ENCODE measurements around the gene P2RX5.

Gene P2RX5

DNA sequence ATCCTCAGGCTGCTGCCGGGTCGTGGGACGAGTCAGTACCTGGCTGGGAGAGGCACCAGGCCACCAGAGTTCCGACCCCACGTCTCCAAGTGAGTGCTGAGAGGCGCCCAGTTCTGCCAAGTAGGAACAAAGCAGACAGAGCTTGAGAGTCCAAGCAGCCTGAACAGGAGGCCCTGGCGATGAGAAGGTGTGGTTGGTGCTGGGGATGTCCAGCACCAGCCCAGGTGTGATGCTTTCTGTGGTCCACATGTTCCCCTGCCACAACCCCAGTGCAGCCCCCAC, 38.4 kb downstream of the P2RX5 start:
- DNase-seq (ENCODE audit: low spot score) = no peak

DNA sequence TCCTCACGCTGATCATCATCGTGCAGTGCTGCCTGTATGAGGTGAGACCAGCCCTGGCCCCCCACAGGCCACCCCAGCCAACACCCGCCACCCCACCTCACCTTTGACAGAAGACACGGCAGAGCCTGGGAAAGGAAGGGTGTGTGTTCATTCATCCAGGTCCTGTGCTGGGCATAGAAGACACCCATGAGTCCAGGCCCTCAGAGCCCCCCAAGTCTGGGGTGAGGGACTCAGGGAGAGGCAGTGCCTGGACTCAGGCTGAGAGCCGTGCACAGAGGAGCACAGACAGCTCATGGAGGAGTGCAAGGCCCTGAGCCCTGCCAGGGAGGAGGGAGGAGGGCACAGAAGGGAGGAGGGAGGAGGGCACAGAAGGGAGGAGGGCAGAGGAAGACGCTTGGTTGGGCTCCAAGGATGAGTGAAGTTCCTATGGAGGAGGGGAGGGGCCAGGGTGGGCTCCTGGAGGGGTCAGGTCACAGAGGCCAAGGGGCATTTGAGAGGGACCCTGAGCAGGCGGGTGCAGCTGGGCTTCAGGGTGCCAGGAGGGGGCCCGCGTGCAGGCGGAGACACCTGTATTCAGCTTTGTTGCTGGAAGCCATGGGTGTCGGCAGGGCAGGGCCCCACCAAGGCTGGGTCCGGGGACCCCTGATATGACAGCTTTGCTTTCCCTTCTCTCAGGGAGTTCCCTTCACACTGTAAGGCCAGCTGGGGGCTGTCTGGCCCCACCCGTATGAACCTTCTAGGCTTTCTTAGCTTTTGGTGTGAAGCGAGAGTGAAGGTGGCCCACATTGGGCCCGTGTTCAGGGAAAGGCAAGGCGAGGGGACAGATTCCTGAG, 39.0 kb downstream of the P2RX5 start:
- no peak for DNase-seq (ENCODE audit: low spot score)

DNA sequence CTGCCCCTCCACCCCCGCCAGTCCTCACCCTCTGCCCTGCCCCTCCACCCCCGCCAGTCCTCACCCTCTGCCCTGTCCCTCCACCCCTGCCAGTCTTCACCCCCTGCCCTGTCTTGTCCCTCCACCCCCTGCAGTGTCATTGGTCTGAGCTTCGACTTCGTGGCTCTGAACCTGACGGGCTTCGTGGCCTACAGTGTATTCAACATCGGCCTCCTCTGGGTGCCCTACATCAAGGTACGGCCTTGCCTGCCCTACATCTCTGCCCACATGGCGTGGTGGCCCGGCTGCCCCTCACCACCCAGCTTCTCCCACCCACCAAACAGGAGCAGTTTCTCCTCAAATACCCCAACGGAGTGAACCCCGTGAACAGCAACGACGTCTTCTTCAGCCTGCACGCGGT, 39.6 kb downstream of the P2RX5 start:
- no peak for DNase-seq (ENCODE audit: low spot score)

DNA sequence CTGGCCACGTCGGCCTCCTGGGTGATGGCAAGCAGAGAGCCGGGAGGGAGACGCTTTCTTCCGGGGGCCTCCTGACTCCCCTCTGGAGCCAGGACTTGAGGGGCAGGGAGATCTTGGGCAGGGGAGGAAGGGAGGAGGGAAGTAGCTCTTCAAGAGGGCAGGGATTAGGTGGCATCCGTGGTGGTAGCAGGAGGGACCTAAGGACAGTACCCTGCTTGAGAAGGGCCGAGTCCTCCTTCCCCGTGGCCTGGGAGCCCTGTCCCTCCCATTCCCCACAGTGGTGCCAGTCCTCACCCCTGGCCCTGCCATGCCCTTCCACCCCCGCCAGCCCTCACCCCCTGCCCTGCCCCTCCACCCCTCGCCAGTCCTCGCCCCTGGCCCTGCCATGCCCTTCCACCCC, 40.2 kb downstream of the P2RX5 start:
- DNase-seq (ENCODE audit: low spot score) = no peak

DNA sequence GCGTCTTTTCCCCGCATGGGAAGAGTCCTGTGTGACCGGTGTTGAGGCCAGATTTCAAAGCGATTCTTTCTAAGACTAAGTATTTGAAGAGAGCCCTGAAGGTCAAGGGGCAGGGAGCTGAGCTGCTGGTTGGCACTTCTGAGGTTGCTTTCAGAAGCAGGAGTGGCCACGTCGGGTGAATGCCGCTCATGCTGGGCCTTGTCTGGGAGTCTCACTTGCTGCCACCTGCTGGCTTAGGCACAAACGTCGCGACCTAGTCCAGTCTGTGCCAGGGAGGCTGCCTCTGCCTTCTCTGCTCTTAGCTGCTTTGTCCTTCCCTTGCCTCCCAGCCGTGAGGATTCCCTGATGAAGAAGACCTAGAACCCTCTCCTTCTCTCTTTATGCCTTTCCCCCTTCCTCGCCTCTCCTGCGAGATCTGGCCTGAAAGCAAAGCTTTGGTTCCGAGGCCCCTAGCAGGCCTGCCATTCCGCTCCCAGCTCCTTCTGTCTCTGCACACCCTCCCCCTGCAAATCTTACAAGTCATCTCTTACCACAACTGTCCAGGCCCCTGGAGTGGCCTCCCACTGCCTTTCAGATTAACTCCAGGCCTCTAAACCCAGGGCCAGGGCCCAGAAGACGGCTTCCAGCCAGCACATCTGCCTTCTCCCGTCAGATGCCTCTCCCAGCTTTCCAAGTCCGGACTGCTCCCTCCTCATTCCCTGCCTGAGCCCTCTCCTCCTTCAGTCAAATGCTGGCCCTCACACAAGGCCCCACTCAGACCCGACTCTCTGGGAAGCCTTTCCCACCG, 48.0 kb downstream of the P2RX5 start:
- DNase-seq (ENCODE audit: low spot score) = no peak

DNA sequence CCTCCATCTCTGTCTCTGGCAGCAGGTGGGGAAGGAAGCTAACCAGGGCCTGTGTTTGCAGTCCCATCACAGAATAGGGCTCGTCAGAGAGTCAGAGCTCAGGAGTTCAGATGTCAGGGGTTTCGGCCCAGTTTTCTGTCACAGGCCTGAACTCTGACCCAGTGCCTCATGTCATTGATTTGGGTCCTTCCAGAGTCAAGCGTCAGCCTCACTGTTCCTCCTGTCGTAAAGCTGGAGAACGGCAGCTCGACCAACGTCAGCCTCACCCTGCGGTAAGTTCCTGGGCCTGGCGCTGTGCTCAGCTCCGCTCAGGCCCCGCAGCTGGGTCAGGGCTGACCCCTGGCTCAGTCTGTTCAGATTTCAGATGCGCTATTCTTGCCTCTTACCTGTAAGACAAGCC, 48.7 kb downstream of the P2RX5 start:
- no peak for DNase-seq (ENCODE audit: low spot score)

DNA sequence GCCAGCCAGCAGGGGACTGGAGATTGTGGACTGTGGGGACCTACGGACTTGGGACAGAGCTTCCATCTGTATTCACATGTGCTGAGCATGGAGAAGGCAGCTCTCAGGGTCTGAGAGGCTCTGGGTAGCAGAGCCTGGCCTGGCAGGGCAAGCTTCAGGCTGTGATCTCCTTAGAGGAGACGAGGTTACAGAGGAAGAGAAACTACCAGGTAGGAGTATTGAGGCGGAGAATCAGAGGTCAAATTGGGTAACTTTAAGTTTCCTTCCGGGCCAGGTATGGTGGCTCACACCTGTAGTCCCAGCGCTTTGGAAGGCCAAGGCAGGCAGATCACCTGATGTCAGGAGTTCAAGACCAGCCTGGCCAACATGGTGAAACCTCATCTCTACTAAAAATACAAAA, 50.6 kb downstream of the P2RX5 start:
- no peak for DNase-seq (ENCODE audit: low spot score)

DNA sequence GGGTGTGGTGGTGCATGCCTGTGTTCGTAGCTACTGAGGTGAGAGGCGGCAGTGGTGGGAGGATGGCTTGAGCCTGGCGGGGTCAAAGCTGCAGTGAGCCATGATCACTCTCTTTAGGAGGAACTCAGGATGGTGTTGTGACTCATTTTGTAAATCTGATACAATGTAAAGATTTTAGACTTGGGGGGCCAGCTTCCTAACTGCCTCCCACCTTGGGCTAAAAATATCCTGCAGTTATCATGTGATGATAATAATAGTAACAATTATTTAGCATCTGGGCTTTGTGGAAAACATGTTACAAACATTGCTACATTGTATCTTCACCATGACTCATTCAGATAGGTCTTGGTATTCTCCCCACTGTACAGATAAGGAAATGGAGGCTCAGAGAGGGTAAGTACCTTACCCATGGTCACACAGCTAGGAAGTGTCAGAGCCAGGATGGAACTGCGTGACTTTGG, 52.0 kb downstream of the P2RX5 start:
- DNase-seq (ENCODE audit: low spot score) = no peak

DNA sequence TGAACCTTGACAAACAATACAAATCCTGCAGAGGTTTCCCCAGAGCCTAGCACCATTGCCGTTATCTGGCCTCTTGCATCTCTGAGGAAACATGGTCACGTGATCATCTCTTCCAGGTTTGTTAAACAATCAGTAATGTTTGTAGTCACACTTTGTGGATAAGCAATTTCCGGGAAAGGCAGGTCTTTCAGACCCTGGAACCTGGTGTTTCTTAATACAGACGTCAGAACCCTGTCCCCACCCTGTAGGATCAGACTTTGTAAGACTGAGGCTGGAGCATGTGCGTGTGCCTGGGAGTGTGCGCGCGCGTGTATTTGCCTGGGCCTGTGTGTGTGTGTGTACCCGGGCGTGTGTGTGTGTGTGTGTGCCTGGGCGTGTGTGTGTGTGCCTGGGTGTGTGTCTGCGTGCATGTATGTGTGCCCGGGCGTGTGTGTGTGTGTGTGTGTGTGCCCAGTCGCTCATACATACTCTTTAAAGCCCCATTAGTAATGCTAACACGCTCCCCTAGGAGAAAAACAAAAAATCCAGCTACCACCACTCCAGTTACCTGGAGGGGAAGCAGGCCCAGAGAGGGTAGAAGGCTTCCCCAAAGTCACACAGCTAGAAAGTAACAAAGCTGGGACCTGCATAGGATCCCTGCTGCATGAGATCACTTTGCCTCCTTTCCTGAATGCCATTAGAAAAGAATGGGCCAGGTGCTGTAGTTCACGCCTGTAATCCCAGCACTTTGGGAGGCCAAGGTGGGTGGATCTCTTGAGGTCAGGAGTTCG, 54.1 kb downstream of the P2RX5 start:
- no peak for DNase-seq (ENCODE audit: low spot score)

DNA sequence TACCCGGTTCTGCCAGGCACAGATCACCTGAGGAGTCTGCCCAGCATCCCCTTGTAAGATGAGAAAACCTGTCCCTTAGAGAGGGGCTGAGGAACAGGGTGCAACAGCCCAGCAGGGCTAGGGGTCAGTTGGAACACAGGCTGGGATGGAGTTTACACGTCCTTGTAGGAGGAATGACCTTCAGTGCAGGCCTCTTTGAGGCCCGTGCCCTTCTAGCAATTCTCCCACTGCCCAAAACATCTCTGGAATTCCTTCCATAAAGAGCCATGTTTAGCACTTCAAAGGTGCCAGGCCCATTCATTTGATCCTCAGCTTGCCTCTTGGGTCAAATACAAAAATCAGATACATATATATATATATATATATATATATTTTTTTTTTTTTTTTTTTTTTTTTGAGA, 54.9 kb downstream of the P2RX5 start:
- no peak for DNase-seq (ENCODE audit: low spot score)

DNA sequence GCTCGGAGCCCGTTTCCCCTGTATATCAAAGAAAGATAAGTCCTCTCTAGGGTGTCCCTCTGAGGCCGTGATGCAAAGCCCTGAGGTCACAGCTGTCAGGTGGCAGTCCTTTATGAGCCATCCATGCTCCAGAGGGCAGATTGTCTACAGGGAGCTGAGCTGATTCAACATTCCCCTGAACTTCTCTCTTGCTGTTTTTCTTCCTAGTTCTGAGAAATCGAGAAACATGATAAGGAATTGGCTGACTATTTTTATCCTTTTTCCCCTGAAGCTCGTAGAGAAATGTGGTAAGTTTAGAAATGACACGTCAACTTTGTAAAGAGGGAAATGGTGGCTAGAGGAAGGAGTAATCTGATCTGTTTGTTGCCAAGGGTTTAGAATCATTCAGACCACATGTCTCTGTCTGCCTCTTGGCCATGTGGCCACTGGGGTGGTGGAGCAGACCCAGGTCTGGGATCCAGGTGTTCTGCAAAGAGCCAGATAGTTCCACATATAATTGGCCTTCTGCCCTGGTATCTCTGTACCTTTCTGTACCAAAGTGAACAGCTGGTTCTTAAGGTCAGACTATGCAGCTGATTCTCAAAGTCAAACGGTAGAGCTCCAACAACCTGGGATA, 55.9 kb downstream of the P2RX5 start:
- DNase-seq (ENCODE audit: low spot score) = no peak

DNA sequence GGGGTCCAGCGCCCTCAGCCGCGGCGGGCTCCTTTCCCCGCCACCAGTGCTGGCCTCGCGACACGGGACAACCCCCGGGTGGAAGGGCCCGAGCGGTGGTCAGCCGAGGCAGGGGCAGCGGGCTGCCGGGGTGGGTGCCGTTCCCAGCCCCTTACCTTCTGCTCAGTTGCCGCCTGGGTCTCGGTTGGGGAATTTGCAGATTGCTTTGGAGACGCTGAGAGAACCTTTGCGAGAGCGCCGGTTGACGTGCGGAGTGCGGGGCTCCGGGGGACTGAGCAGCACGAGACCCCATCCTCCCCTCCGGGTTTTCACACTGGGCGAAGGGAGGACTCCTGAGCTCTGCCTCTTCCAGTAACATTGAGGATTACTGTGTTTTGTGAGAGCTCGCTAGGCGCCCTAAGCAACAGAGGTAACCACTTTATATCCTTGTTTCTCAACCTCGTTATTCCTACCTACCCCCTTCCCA, 59.0 kb downstream of the P2RX5 start:
- DNase-seq (ENCODE audit: low spot score) = no peak

DNA sequence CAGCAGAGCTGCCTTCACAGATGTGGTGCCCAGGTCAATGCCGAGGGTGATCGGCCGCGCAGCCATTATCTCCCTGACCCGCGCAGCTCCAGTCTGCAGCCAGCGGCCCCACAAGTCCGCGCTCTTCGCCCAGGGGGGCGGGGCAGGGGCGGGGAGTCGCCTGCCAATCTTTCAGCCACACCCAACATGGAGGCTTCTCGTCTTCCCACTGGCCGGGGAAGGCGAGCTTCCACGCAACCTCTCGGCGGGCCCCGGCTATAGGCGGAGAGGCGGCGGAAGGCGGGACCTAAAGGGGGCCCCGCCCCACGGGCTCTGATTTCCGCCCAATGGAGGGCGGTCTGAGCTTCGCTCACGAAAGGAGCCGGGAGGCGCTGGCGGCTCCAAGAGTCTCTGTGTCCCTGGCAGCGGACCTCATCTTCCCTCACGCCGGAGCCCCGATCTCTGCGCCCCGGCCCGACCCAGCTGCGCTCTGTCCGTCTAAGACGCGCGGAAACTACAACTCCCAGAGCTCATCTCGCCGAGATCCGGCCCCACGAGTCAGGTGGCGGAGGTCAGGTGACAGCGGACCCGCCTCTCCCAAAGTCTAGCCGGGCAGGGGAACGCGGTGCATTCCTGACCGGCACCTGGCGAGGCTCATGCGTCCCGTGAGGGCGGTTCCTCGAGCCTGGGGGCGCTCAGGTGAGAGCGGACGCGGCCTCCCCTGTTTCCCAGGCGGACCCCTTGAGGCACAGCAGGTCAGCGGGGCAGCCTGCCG, 59.6 kb downstream of the P2RX5 start, which contains the start of the genes CTNS and SHPK:
CTNS (plus strand) TSS at position 607 of the 754 bp plus-strand sequence. CDS start 3,447 bp downstream, outside the sequence.
SHPK (minus strand) TSS at position 97 of the 754 bp plus-strand sequence; CDS start at position 66, 31 bp downstream.
- peak; percentile 98 for DNase-seq (ENCODE audit: low spot score)

DNA sequence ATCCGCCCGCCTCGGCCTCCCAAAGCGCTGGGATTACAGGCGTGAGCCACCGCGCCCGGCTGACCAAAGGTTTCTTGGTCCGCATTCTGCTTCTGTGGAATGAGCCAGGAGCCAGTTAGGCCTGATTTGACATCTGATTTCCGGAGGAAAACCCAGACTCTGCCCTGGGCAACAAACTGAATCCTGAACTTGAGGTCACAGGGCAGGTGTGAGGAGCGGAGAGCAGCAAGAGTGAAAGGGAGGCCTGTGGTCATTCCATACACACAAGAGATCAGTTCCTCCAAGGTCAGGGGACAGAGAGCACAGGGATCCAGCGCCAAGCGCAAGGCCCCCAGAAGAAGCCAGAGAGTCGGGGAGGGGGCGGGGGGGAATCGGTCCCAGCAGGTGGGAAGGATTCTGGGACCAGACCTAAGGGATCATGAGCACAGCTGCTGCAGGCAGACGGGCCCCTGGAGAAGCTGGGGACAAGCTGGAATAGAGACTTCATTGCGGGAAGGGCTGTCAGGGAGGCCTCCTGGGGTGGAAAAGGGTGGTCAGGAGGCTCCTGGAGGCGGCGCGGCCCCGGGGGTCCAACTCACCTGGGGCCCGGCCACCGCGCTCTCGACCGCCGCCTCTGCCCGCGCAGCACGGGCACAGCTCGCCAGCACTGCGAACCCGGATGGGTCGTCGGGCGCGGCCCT, 60.3 kb downstream of the P2RX5 start:
- DNase-seq (ENCODE audit: low spot score) = no peak

DNA sequence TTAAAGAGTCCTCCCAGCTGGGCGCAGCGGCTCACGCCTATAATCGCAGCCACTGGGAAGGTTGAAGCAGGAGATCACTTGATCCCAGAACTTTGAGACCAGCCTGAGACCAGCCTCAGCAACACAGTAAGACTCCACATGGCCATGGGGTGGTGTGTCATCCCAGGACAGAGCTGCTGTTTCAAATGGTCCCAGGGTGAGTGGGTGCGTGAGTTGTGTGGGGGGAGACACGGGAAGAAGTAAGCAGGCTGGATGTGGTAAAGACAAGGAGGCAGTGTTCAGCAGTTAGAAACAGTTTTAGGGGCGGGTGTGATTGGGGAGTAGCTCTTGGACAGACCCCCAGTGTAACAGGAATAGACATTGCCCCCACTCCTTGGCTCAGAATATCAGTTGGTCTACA, 63.7 kb downstream of the P2RX5 start:
- DNase-seq (ENCODE audit: low spot score) = no peak

DNA sequence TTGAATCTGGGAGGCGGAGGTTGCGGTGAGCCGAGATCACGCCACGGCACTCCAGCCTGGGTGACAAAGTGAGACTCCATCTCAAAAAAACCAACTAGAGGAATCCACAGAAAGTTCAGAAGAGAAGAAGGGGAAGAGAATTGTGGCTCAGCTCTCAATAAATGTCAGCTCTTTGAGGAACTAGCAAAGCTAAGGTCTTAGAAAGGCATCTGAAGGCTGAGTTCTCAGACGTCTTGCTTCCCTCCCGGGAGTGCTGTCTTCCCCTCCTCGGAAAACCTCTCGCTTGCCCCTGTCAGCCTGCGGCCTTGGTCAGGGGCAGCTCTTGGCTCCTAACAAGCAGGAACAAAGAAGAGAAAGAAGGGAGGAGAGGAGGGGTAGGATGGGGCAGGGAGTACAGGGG, 65.2 kb downstream of the P2RX5 start:
- no peak for DNase-seq (ENCODE audit: low spot score)

DNA sequence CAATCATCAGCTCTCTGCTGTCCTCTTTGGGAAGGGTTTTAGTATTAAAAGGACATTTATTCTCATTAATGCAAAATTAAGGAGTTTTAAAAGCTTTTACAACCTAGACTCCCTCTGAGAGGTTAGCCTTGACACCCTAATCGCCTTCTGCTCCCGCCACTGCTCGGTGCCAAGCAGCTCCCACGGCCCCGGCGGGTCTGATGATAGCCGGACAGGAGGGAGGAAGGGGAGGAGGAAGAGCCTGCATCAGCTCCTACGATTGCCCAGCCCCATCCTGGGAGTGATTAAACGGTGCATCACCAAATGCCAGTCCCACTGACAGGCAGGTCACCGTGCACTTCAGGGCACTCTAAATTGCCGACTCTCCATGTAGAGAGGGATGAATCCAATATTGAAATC, 68.2 kb downstream of the P2RX5 start:
- DNase-seq (ENCODE audit: low spot score) = no peak

DNA sequence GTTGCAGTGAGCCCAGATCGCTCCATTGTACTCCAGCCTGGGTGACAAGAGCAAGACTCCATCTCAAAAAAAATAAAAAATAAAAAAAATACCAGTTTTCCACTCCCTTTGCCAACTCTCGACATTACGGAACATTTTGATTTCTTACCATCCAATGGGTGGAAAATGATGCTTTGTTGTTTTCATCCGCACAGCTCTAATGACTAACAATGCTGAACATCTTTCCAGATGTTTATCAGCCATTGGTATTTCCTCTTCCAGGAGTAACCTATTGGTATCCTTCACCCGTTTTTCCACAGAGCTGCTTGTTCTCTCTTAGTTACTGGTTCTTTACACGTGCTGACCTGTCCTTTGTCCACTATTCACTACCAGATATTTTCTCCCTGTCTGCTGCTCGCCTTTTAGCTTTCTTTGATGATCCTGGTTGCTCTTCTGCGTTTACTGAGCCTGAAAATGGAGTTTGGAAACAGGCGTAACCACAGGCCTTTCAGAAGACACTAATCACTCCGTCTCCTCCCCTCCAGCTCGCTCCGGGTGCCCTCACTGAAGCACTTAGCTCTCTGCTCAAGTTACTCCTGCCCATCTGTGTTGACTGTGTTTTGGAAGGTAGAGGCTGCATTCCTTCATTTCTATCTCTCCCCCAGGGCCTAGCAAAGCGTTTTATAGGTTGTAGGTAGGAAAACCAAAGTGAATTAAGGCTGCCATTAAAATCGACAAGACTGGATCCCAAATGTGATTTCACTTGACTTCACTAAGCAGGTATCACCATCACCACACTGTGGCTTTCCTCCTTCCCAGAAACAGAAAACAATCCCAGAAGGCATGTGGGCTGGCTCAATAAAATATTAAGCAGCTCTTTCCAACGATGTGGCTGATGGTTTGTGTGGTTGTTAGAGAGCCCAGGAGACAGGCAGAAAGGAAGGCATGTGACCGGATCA, 68.9 kb downstream of the P2RX5 start:
- no peak for DNase-seq (ENCODE audit: low spot score)
